ENCODE results near the gene CD1B.
"Not testable (repeated sequence)": the region's sequence is repeated elsewhere in the genome, so short reads cannot be mapped to it uniquely, and the experiment has no call there.

CD1B gene

GRCh38 chr1:158331481-158332150 lies at the start of gene CD1B:
CD1B (minus strand) TSS chr1:158331531; CDS start chr1:158331423, 108 bp downstream.
- no peak for DNase-seq (ENCODE audit: low spot score)

DNA sequence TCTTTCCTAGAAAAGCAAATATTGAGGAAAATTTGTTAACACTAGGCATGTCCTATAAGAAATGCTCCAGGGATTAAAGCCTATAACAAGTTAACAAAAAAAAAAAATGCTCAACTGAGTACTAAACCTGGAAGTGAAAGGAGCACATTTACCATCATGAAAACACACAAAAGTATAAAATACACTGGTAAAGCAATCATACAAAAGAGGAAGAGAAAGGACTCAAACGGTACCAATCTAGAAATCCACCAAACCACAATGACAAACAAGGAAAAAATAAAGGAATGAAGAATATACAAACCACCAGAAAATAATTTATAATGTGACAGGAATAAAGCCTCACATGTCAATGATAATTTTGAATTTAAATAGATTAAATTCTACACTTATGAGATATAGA lies 43.5 kb upstream of the CD1B start:
- DNase-seq (ENCODE audit: low spot score) = no peak

DNA sequence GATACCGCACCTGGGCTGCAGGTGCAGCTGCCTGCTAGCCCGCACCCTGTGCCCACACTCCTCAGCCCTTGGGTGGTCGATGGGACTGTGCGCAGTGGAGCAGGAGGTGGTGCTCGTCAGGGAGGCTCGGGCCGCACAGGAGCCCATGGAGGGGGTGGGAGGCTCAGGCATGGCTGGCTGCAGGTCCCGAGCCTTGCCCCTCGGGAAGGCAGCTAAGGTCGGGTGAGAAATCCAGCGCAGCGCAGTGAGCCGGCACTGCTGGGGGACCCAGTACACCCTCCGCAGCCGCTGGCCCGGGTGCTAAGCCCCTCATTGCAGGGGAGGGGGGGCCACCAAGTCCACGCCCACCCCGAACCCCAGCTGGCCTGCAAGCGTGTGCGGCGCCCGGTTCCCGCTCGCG lies 42.8 kb upstream of the CD1B start:
- not testable (repeated sequence) for DNase-seq (ENCODE audit: low spot score)

DNA sequence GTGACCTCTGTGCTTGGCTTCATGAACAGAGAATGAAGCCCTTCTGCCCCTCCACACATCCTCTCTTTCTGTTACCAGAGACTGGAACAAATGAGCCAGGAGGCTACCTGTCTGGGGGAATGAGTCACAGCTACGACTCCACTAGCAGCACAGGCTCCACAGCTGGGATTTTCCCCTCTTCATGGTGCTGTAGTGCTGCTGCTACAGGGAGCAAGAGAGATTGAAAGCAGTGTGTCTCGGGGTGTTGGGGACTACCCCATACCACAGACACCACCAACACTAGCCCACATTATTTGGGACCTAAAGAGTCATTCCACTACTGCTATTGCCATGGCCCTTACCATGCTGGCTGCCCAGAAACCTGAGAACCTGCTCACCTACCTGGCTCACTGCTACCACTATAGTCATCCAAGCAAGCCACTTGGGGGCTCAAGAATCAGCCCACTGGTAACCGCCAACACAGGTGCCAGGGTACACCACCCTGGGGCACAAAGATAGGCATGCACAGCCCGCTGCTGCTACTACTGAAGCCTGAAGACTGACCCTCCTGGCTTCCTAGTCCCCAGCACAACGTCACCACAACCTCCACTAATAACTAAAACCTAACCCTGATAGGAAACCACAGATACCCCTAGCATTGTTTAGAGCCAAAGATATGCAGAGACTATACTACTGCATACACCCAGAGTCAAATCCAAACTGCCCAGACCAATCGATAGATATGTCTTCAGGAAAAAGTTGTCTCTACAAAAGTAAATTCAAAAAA lies 40.0 kb upstream of the CD1B start:
- no peak for DNase-seq (ENCODE audit: low spot score)

- no peak for DNase-seq (ENCODE audit: low spot score)
Observed at GRCh38 chr1:158366783-158367182, 35.5 kb upstream of the CD1B start.

DNA sequence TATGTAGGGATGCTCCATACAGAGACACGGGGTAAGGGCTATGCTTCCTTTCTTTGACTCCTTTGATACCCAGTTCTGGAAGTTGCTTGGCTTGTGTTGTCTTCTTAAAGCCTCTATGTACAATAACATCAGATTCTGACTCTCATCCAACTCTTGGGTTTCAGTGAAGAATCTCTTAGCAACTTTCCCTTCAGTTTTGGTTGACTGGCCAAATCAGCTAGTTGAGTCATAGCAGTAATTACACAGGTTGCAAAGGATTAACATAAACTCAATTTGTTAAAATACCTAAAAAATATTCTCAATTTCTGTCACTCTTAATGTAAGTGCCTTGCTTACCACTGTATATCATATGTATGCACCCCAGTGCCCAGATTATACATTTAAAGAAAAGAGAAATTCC lies 31.6 kb upstream of the CD1B start:
- DNase-seq (ENCODE audit: low spot score) = no peak

GRCh38 chr1:158362482-158362881 lies 31.2 kb upstream of the CD1B start:
- DNase-seq (ENCODE audit: low spot score) = no peak

DNA sequence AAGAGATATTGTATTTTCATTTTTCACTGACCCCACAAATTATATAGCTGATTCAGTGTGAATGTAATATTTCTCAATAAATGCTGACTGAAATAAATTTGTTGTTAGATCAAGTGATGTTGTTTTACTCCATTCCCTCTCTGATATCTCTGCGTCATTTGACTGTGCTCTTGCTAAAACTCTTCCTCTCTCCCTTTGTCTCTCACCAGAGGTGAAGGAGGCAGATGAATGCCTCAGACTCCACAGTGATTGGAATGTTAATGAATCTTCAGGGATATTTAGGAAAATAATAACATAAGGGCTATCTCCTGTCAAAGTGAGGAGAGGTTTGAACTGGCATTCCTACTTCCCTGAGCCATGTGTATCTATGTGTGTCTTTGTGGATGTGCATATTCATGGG lies 26.1 kb upstream of the CD1B start:
- DNase-seq (ENCODE audit: low spot score) = no peak

GRCh38 chr1:158356616-158357015 lies 25.3 kb upstream of the CD1B start:
- DNase-seq (ENCODE audit: low spot score) = no peak

DNA sequence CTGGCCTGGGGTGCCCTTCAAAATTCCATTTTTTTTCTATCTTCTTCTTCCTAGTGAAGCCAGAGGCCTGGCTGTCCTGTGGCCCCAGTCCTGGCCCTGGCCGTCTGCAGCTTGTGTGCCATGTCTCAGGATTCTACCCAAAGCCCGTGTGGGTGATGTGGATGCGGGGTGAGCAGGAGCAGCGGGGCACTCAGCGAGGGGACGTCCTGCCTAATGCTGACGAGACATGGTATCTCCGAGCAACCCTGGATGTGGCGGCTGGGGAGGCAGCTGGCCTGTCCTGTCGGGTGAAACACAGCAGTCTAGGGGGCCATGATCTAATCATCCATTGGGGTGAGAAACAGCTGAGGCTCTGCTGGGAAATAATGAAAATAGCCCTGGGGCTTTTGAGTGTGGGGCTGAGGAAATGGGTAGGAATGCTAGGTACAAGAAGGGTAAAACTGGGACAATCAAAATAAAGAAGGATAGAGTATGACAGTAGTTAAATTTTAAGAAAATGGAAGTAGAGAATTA lies 24.5 kb upstream of the CD1B start:
- DNase-seq (ENCODE audit: low spot score) = no peak

- DNase-seq (ENCODE audit: low spot score) = no peak
Observed at GRCh38 chr1:158354255-158354654, 22.9 kb upstream of the CD1B start.

GRCh38 chr1:158353303-158354075 lies 22.2 kb upstream of the CD1B start, which contains the start of gene CD1E:
CD1E (plus strand) TSS chr1:158353894; CDS start chr1:158353989, 95 bp downstream.
- DNase-seq (ENCODE audit: low spot score) = no peak

DNA sequence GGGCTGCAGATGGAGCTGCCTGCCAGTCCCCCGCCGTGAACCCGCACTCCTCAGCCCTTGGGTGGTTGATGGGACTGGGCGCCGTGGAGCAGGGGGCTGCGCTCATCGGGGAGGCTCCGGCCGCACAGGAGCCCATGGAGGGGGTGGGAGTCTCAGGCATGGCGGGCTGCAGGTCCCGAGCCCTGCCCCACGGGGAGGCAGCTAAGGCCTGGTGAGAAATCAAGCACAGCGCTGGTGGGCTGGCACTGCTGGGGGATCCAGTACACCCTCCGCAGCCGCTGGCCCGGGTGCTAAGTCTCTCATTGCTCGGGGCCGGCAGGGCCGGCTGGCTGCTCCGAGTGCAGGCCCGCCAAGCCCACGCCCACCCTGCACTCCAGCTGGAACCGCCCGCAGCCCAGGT lies 17.6 kb upstream of the CD1B start:
- not testable (repeated sequence) for DNase-seq (ENCODE audit: low spot score)

DNA sequence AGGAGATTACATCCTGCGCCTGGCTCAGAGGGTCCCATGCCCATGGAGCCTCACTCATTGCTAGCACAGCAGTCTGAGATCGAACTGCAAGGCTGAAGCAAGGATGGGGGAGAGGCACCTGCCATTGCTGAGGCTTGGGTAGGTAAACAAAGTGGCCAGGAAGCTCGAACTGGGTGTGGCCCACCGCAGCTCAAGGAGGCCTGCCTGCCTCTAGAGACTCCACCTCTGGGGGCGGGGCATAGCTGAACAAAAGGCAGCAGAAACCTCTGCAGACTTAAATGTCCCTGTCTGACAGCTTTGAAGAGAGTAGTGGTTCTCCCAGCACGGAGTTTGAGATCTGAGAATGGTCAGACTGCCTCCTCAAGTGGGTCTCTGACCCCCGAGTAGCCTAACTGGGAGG lies 5.1 kb upstream of the CD1B start:
- not testable (repeated sequence) for DNase-seq (ENCODE audit: low spot score)

- no peak for DNase-seq (ENCODE audit: low spot score)
Observed at GRCh38 chr1:158335213-158335532, 3.8 kb upstream of the CD1B start.

DNA sequence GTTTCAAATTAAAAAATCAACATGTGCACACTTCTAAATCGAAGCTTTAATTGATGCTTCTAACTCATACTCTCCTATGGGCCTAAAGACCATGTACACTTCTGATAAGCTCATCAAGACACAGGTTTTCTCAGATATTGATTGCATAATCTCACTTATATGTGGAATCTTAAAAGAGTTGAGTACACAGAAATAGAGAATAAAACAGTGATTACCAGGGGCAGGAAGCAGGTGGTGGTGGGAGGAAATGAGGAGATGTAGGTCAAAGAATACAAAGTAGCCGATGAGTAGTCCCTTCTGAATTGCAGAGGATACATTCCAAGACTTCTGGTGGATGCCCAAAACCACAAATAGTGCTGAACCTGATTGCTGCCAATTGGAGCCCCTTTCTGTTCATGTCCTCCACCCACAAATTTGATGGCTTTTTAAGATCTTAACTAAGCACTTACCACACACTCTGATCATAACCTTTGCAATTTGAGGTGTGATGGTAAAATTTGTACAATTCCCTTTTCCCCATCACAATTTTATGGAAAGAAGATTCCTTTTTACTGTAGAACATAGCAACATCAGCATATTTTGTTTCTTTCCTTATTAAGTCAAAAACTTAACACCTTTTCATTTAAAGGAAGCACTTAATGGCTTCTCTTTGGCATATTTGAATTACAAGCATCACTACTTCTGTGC lies 3.3 kb upstream of the CD1B start:
- DNase-seq (ENCODE audit: low spot score) = no peak

DNA sequence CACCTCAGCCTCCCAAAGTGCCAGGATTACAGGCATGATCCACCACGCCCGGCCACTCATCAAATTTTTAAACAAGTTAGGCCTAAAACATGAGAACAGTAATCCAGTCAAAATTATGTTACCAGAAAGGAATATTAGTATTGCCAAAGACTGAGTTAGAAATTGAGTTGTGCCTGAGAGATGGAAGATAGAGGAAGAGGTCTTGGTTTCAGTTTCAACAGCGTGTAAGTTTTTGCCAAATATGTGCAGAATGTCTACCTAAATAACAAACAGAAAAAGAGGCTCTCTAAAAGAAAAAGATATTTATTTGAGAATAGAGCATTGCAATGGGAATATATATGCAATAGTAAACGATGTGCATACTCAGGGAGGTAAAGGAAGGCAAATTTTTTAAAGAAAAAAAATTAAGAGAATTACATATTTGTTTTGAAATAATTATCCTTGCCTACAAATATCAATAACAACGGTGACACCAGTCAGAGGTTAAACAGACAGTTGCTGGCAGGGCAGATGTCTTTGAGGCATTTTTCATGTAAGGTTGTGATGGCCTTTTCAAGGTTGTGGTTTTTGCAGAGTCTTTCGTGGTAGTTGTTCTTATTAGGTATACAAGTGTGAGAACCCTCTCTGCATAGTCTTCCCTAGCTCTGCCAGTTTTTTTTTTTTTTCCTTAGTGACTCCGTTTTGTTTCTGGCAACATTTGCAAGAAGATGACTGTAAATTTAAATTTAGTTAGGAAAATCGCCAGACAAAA lies 2.2 kb upstream of the CD1B start:
- DNase-seq (ENCODE audit: low spot score) = no peak

DNA sequence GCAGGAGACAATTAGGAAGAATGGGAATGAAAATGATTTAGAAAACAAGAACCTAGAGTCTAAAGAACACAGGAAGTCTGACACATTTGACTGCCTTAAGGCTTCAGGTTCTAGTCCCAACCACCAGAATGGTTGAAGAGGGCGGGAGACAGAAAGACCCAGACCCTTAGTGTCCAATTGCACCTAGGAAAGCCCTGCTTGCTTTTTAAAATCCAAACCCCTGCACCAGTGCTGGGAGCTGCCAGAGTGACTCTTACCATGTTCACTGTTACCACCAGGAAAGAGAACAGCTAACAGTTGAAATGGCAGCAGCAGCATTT lies 265 bp downstream of the CD1B start:
- no peak for DNase-seq (ENCODE audit: low spot score)

DNA sequence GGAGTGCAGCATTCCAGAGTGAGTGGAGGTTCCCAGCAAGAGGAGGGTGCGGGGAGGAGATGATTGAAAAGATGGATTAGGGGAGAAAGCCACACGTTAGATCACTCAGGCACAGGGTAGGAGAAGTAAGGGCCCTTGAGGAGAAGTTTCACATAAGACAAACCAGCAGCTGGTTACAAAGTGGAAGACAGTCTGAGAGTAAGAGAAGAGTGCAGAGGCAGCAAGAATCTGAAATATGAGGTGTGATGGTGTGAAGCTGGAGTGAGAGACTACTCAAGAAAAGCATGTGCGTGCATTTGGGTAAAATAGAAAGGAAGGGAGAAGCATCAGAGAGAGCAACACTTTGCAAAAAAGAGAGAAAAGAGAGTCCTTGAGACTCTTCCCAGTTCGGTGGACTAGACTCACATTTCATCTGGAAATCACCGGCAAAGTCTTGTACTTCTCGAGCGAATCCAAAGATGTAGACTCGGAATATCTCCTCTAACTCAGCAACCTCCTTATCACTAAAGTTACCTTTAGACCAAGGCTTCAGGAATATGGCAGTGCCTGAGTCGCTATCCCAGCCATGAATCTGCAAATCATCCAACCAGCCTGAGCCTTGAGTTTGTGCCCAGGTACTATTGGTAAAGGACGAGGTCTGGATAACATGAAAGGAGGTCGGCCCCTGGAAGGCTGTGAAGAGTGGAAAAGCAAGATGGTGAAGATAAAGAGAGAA lies 783 bp downstream of the CD1B start:
- no peak for DNase-seq (ENCODE audit: low spot score)

DNA sequence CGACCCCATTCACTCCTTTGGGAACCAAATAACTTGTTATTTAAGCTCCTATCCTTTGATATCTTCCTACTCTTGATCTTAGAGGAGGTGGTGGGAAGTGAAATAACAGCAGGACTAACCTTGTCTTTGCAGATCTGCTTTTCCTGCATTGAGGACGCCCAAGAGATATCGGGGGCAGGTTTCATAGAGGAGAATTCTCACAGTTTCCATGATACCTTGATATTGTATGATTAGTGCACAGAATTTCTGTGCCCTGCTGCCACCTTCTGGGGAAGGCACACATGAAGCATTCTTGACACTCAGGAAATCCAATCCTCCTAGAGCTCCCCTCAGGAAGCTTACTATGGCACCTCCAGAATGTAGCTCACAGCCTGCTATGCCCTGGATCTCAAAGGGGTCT lies 1.6 kb downstream of the CD1B start:
- no peak for DNase-seq (ENCODE audit: low spot score)

DNA sequence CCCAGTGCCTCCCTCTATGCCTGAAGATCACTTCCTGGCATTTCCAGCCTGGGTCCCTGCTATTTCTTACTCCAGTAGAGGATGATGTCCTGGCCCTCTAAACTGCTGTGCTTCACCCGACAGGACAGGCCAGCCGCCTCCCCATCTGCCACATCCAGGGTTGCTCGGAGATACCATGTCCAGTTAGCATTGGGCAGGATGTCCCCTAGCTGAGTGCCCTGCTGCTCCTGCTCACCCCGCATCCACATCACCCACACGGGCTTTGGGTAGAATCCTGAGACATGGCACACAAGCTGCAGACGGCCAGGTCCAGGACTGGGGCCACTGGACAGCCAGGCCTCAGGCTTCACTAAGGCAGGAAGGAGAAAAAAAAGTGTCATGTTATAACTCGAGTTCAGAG lies 2.0 kb downstream of the CD1B start:
- DNase-seq (ENCODE audit: low spot score) = no peak

All from AG08396 (cell line).